Upper lobe of left lung (tissue), 6 donors: Measurements from ENCODE around the gene KIF2A. TPM values are rescaled to one million over a fixed set of nuclear protein-coding genes. Genes with fewer than 3 reads are reported as not detected.

Experiments
- ATAC-seq, 2 donors: fragments of 200-7000 bp; cut with Tn5 transposase; one replicate each; pipeline ENCODE4 v1.9.1; 2022; ENCODE audit warnings: mild to moderate bottlenecking in 2 of 2, moderate library complexity in 2 of 2; ENCODE audit not compliant: low FRiP score in 2 of 2
- DNase-seq, 2 donors: peaks; one replicate each; pipeline ENCODE4 v3.0.0-alpha.2; 2019 to 2020
- H3K27ac ChIP-seq, 4 donors: fragments of 200-600 bp; sonication (generic); one replicate each; pipeline ENCODE4 v1.5.1; 2016 to 2019
- H3K27me3 ChIP-seq, 4 donors: fragments of 200-600 bp; sonication (generic); one replicate each; pipeline ENCODE4 v1.5.1; 2017 to 2019
- H3K36me3 ChIP-seq, 4 donors: fragments of 200-600 bp; sonication (generic); one replicate each; pipeline ENCODE4 v1.5.1; 2016 to 2019
- H3K4me1 ChIP-seq, 4 donors: fragments of 200-600 bp; sonication (generic); one replicate each; pipeline ENCODE4 v1.5.1; 2018 to 2019
- H3K4me3 ChIP-seq, 4 donors: fragments of 200-600 bp; sonication (generic); one replicate each; pipeline ENCODE4 v1.5.1; 2017 to 2019; ENCODE audit warnings: mild to moderate bottlenecking in 2 of 4, moderate library complexity in 1 of 4
- H3K9me3 ChIP-seq, 4 donors: fragments of 200-600 bp; sonication (generic); one replicate each; pipeline ENCODE4 v1.5.1; 2018 to 2019
- EP300 ChIP-seq, 4 donors: sonication (generic); formaldehyde crosslinking; IDR thresholded peaks; one replicate each; pipeline ENCODE4 v1.5.1; 2017; ENCODE audit warnings: antibody characterized with exemption in 4 of 4, control low read depth in 2 of 4
- POLR2A ChIP-seq, 4 donors: fragments of 450-650 bp; IDR thresholded peaks; one replicate each; pipeline ENCODE4 v1.5.1; 2016 to 2017; ENCODE audit warnings: antibody characterized with exemption in 4 of 4, mild to moderate bottlenecking in 2 of 4
- POLR2AphosphoS5 ChIP-seq, 2 donors: sonication (generic); formaldehyde crosslinking; IDR thresholded peaks; one replicate each; pipeline ENCODE4 v1.5.1; 2017; ENCODE audit warnings: antibody characterized with exemption in 2 of 2
- WGBS, 2 donors: methylation state at CpG; one replicate each; pipeline ENCODE4 v1.1.5; 2017 to 2018; 5-methylcytosine and 5-hydroxymethylcytosine counted together
- total RNA-seq, 6 donors: library from RNA; depleted of rRNA in 4 of 6; stranded (reverse); fragments of >200 nt in 4 of 6; gene quantifications; one replicate each; pipeline versions ENCODE4 v1.1.0 to v1.2.1, GENCODE V29; 2016 to 2021
- TF ChIP-seq, protein P1 (sequence below), 6 experiments: fragments of 450-650 bp in 4 of 6; fragments of 200-600 bp in 2 of 6; sonication (generic) in 2 of 6; IDR thresholded peaks; one replicate each; pipeline ENCODE4 v1.5.1; 2016 to 2019; ENCODE audit warnings: antibody characterized with exemption in 6 of 6
- donor health status: DM: no; HTN: no; CAD: no; lungs with moderate emphysema.
- donor health status: DM: no; HTN: yes; CAD: no; lungs with severe emphysema.

KIF2A gene
- total RNA-seq, 6 donors from 2014 or later = 16.8 to 61.2 (median 23.7) TPM

DNA sequence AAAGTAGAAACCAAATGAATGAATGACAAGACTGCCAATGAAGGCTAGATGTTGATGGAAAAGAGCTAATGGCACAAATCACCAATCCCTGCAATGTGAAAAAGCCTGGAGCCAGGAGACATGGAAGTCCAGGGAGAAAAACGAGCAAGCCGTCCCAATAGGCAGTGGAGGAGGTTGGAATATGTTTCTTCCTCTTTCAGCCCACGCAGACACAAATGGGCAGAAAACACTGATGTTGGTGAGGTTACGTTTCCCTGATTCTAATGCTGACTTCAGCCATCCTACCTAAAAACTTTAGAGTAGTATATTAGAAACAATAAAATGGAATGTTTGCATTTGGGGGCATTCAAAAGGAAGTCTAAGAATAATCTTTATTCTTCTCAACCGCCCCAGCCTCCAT lies 23.9 kb upstream of the KIF2A start:
- Histone ChIP-seq H3K9me3 (no peaks in the 10 kb centered on the region), H3K4me3 (no peak overlapping the region), H3K27ac (no peak overlapping the region), H3K36me3 (no peaks in the 10 kb centered on the region), H3K27me3 (no peaks in the 10 kb centered on the region), H3K4me1 (no peaks in the 10 kb centered on the region)
- 56 to 65% methylated on average over 5 of the region's 5 CpGs for WGBS, 2 donors
- ATAC-seq (no peak), DNase-seq (no peak)
- TF ChIP-seq, protein P1, sequence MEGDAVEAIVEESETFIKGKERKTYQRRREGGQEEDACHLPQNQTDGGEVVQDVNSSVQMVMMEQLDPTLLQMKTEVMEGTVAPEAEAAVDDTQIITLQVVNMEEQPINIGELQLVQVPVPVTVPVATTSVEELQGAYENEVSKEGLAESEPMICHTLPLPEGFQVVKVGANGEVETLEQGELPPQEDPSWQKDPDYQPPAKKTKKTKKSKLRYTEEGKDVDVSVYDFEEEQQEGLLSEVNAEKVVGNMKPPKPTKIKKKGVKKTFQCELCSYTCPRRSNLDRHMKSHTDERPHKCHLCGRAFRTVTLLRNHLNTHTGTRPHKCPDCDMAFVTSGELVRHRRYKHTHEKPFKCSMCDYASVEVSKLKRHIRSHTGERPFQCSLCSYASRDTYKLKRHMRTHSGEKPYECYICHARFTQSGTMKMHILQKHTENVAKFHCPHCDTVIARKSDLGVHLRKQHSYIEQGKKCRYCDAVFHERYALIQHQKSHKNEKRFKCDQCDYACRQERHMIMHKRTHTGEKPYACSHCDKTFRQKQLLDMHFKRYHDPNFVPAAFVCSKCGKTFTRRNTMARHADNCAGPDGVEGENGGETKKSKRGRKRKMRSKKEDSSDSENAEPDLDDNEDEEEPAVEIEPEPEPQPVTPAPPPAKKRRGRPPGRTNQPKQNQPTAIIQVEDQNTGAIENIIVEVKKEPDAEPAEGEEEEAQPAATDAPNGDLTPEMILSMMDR (IDR thresholded peaks at IDR 0.05) = no peak
- TF ChIP-seq POLR2AphosphoS5 (IDR thresholded peaks at IDR 0.05) (no peak), POLR2A (IDR thresholded peaks at IDR 0.05) (no peak), EP300 (IDR thresholded peaks at IDR 0.05) (no peak)

DNA sequence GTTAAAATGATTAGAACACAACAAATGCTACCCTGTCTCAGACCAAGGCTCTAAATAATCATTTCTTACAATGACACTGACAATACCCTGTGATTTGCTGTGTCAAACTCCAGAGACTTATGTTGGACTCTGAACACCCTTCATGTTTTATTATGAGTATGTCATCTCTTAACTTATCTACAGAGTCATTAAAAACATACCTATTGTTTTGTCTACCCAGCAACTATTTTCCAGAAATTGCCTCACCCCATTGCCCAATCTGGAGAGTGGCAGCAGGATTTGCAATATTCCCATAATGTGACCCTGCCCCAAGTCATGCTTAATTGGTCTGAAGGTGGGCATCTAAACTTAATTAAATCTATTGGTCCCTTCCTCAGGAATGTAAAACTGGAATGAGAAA lies 23.0 kb upstream of the KIF2A start:
- TF ChIP-seq EP300 (IDR thresholded peaks at IDR 0.05) (no peak), POLR2A (IDR thresholded peaks at IDR 0.05) (no peak), POLR2AphosphoS5 (IDR thresholded peaks at IDR 0.05) (no peak)
- TF ChIP-seq, protein P1 (IDR thresholded peaks at IDR 0.05) = no peak
- H3K9me3 ChIP-seq = no peaks in the 10 kb centered on the region
- H3K4me1 ChIP-seq = no peaks in the 10 kb centered on the region
- no peak overlapping the region for H3K4me3 ChIP-seq
- no peak overlapping the region for H3K27ac ChIP-seq
- no peaks in the 10 kb centered on the region for H3K27me3 ChIP-seq
- DNase-seq (no peak), ATAC-seq (no peak)
- no peaks in the 10 kb centered on the region for H3K36me3 ChIP-seq

- WGBS, 2 donors = 68 to 70% methylated on average over 2 of the region's 2 CpGs
- ATAC-seq = no peak
- TF ChIP-seq, protein P1 (IDR thresholded peaks at IDR 0.05) = no peak
- TF ChIP-seq POLR2A (IDR thresholded peaks at IDR 0.05) = no peak
- TF ChIP-seq POLR2AphosphoS5 (IDR thresholded peaks at IDR 0.05) = no peak
- no peak for TF ChIP-seq EP300 (IDR thresholded peaks at IDR 0.05)
- Histone ChIP-seq H3K4me1 (no peaks in the 10 kb centered on the region), H3K27me3 (no peaks in the 10 kb centered on the region), H3K9me3 (no peaks in the 10 kb centered on the region), H3K36me3 (no peaks in the 10 kb centered on the region), H3K4me3 (no peak overlapping the region), H3K27ac (no peak overlapping the region)
- DNase-seq = no peak
These were observed 22.1 kb upstream of the KIF2A start for GRCh38 chr5:62283861-62284260.

DNA sequence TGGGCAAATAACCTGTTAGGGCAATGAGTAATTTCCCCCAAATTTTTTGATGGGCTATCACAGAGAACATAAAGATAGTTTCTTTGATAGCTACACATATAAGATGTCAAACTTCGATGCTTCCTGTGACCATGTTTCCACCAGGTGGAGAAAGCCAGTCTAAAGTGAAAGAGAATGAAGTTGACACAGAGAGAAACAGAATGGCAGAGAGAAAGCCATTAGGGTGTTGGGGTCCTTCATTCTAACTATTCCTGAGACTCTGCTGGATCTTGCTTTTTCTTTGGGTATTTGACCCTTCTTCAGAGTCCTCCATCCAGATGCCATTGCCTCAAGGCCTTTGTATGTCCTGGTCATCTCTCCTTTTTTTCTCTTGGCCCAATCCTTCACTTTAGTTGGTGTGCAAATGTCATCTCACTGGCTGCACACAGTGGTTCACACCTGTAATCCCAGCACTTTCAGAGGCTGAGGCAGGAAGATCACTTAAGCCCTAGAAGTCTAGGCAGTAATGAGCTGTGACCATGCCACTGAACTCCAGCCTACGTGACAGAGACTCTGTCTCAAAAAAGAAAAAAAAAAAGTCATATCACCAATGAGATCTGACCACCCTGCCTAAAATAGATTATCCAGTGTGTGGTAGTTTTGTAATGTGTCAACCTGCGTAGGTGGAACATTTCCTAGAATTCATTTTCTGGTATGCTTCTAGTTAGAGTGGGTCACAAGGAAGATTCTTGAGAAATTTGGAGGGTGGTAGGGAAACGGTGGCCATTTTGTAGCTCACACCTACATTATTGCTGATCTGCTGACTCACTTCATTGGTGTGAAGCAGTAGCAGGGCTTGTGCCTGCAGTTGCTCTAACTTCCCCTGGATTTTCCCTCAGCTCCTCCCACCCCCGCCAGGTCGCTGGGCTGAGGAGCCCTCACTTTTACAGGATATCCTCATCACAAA lies 20.8 kb upstream of the KIF2A start:
- ATAC-seq (no peak), DNase-seq (peak in 1 of 2 donors; percentile 1)
- Histone ChIP-seq H3K27ac (no peak overlapping the region), H3K4me3 (no peak overlapping the region), H3K4me1 (no peaks in the 10 kb centered on the region), H3K27me3 (no peaks in the 10 kb centered on the region), H3K36me3 (no peaks in the 10 kb centered on the region), H3K9me3 (no peaks in the 10 kb centered on the region)
- no peak for TF ChIP-seq POLR2AphosphoS5 (IDR thresholded peaks at IDR 0.05)
- TF ChIP-seq EP300 (IDR thresholded peaks at IDR 0.05) = no peak
- no peak for TF ChIP-seq POLR2A (IDR thresholded peaks at IDR 0.05)
- TF ChIP-seq, protein P1 (IDR thresholded peaks at IDR 0.05) = no peak
- WGBS, 2 donors = 81 to 82% methylated on average over 6 of the region's 6 CpGs

DNA sequence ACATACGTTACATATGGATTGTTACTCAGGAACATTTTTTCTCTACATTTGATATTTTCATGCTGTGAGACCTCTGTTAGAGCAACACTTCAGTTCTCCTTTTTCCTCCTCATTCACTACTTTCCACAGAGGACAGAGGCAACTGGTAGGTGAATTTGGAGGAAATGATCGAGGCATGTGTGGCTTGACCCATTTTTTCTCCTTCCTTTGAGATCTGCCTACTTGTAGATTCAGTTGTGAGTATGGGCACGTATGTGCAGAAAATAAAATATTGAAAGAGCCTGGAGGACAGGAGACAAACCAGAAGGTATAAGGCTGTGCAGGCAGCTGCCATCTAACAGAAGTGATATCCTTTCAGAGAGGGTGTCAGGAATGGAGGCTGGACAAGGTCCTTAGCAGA lies 19.2 kb upstream of the KIF2A start:
- Histone ChIP-seq H3K4me3 (no peak overlapping the region), H3K36me3 (no peaks in the 10 kb centered on the region), H3K27me3 (no peaks in the 10 kb centered on the region), H3K27ac (no peak overlapping the region), H3K4me1 (no peaks in the 10 kb centered on the region), H3K9me3 (no peaks in the 10 kb centered on the region)
- ATAC-seq (no peak), DNase-seq (no peak)
- WGBS, 2 donors = 79 to 85% methylated on average over 3 of the region's 3 CpGs
- TF ChIP-seq, protein P1 (IDR thresholded peaks at IDR 0.05) = no peak
- TF ChIP-seq POLR2A (IDR thresholded peaks at IDR 0.05) (no peak), EP300 (IDR thresholded peaks at IDR 0.05) (no peak), POLR2AphosphoS5 (IDR thresholded peaks at IDR 0.05) (no peak)
